Neural cell (in vitro differentiated cells): ENCODE results near the gene MYCBP.
A peak's percentile ranks its signal among the peaks of the same experiment; 100 is the strongest.

ENCODE experiments used
- CTCF ChIP-seq: fragments of 450-650 bp; IDR thresholded peaks from 2 replicates; pipeline ENCODE4 v1.5.1; 2014; ENCODE audit warnings: antibody characterized with exemption, mild to moderate bottlenecking, moderate library complexity; ENCODE audit not compliant: poor library complexity, severe bottlenecking
- EP300 ChIP-seq: fragments of 450-650 bp; conservative IDR thresholded peaks from 2 replicates; pipeline ENCODE4 v1.6.1; 2014; ENCODE audit warnings: antibody characterized with exemption, mild to moderate bottlenecking, moderate library complexity; ENCODE audit not compliant: poor library complexity, severe bottlenecking
- EZH2 ChIP-seq: fragments of 200-600, 300-800 bp; shearing (Covaris generic), sonication (generic); IDR thresholded peaks from 2 replicates; pipeline ENCODE4 v1.6.1; 2014; ENCODE audit warnings: antibody characterized with exemption, low read length, borderline replicate concordance, mild to moderate bottlenecking; ENCODE audit not compliant: insufficient read depth, poor library complexity, severe bottlenecking
- MXI1 ChIP-seq: fragments of 450-650 bp; conservative IDR thresholded peaks from 2 replicates; pipeline ENCODE4 v1.6.1; 2014; ENCODE audit warnings: antibody characterized with exemption, mild to moderate bottlenecking; ENCODE audit not compliant: poor library complexity, severe bottlenecking
- POLR2AphosphoS5 ChIP-seq: IDR thresholded peaks from 2 replicates; pipeline ENCODE4 v1.6.1; 2012
- RAD21 ChIP-seq: fragments of 450-650 bp; conservative IDR thresholded peaks from 2 replicates; pipeline ENCODE4 v1.6.1; 2014; ENCODE audit warnings: antibody characterized with exemption, mild to moderate bottlenecking, moderate library complexity
- REST ChIP-seq: IDR thresholded peaks from 2 replicates; pipeline ENCODE4 v1.6.1; 2012; ENCODE audit warnings: borderline replicate concordance
- SMC3 ChIP-seq: fragments of 450-650 bp; conservative IDR thresholded peaks from 2 replicates; pipeline ENCODE4 v1.6.1; 2014; ENCODE audit warnings: antibody characterized with exemption, mild to moderate bottlenecking, moderate library complexity; ENCODE audit not compliant: poor library complexity
- TAF1 ChIP-seq: IDR thresholded peaks from 2 replicates; pipeline ENCODE4 v1.6.1; 2012; ENCODE audit warnings: low read depth

- no peak for TF ChIP-seq EP300
- TF ChIP-seq CTCF, result no peak
- TF ChIP-seq POLR2AphosphoS5, result peak; percentile 31
- TF ChIP-seq REST, result no peak
- no peak for TF ChIP-seq MXI1
- no peak for TF ChIP-seq EZH2
- TF ChIP-seq RAD21, result no peak
- TF ChIP-seq SMC3, result no peak
- TF ChIP-seq TAF1, result no peak
Measured at GRCh38 chr1:38826262-38826661, 46.9 kb downstream of the MYCBP start.
